GM21528 (cell line): ENCODE measurements around the gene NUP58.
A peak's percentile ranks its signal among the peaks of the same experiment; 100 is the strongest.
"Not testable (repeated sequence)": the region's sequence is repeated elsewhere in the genome, so short reads cannot be mapped to it uniquely, and the experiment has no call there.

ENCODE experiments used
- ATAC-seq: cut with Tn5 transposase; IDR thresholded peaks from one replicate; pipeline ENCODE4 v1.9.1; 2021; ENCODE audit warnings: mild to moderate bottlenecking, moderate library complexity; ENCODE audit not compliant: unreplicated experiment, low FRiP score

The NUP58 gene

GRCh38 chr13:25300861-25301346 is 521 bp upstream of the NUP58 start:
- peak; percentile 23 for ATAC-seq

- no peak for ATAC-seq
Measured at GRCh38 chr13:25302121-25302520, 696 bp downstream of the NUP58 start.

- ATAC-seq = no peak
Measured at GRCh38 chr13:25306671-25307464, 5.4 kb downstream of the NUP58 start.

- ATAC-seq = no peak
Measured at GRCh38 chr13:25310891-25311290, 9.5 kb downstream of the NUP58 start.

GRCh38 chr13:25318946-25319345 is 17.5 kb downstream of the NUP58 start:
- ATAC-seq = not testable (repeated sequence)

- no peak for ATAC-seq
Measured at GRCh38 chr13:25319771-25320170, 18.3 kb downstream of the NUP58 start.

- ATAC-seq = no peak
Measured at GRCh38 chr13:25324100-25324499, 22.7 kb downstream of the NUP58 start.

GRCh38 chr13:25329706-25330105 is 28.3 kb downstream of the NUP58 start:
- no peak for ATAC-seq

GRCh38 chr13:25330541-25330940 is 29.1 kb downstream of the NUP58 start:
- no peak for ATAC-seq

- ATAC-seq = no peak
Measured at GRCh38 chr13:25335856-25336255, 34.4 kb downstream of the NUP58 start.

- no peak for ATAC-seq
Measured at GRCh38 chr13:25345576-25345975, 44.2 kb downstream of the NUP58 start.

GRCh38 chr13:25347151-25347550 is 45.7 kb downstream of the NUP58 start:
- ATAC-seq = no peak

- no peak for ATAC-seq
Measured at GRCh38 chr13:25351404-25351803, 50.0 kb downstream of the NUP58 start.

- no peak for ATAC-seq
Measured at GRCh38 chr13:25352230-25352629, 50.8 kb downstream of the NUP58 start.

- no peak for ATAC-seq
Measured at GRCh38 chr13:25352806-25353205, 51.4 kb downstream of the NUP58 start.

- ATAC-seq = no peak
Measured at GRCh38 chr13:25353344-25353743, 51.9 kb downstream of the NUP58 start.

- ATAC-seq = no peak
Measured at GRCh38 chr13:25354377-25354776, 53.0 kb downstream of the NUP58 start.

GRCh38 chr13:25360443-25360842 is 59.0 kb downstream of the NUP58 start:
- not testable (repeated sequence) for ATAC-seq

- no peak for ATAC-seq
Measured at GRCh38 chr13:25365720-25366235, 64.4 kb downstream of the NUP58 start.

- no peak for ATAC-seq
Measured at GRCh38 chr13:25371158-25371874, 69.9 kb downstream of the NUP58 start.

GRCh38 chr13:25371875-25372283 is 70.5 kb downstream of the NUP58 start, which contains the start of gene ATP8A2:
Gene ATP8A2, plus strand, starts transcription at chr13:25371974. Its CDS starts 239 bp downstream, at chr13:25372213.
- no peak for ATAC-seq
